Hepatocyte (in vitro differentiated cells): ENCODE data around the gene RIN3. TPM values are rescaled to one million over a fixed set of nuclear protein-coding genes. Genes with fewer than 3 reads are reported as not detected.
"Not testable (repeated sequence)": the region's sequence is repeated elsewhere in the genome, so short reads cannot be mapped to it uniquely, and the experiment has no call there.

Source experiments
- DNase-seq: peaks from one replicate; pipeline ENCODE4 v3.0.0-alpha.2; 2016; ENCODE audit warnings: low spot score
- H2AFZ ChIP-seq: fragments of 200-600 bp; sonication (generic); 2 replicates; pipeline ENCODE4 v1.6.0; 2016; ENCODE audit warnings: antibody characterized with exemption, mild to moderate bottlenecking
- H3K27ac ChIP-seq: fragments of 200-600 bp; sonication (generic); 2 replicates; pipeline ENCODE4 v1.5.1; 2016; ENCODE audit warnings: mild to moderate bottlenecking
- H3K27me3 ChIP-seq: fragments of 200-600 bp; sonication (generic); 2 replicates; pipeline ENCODE4 v1.6.1; 2016
- H3K36me3 ChIP-seq: fragments of 200-600 bp; sonication (generic); replicated peaks from 2 replicates; pipeline ENCODE4 v1.5.1; 2016; ENCODE audit warnings: low read depth; ENCODE audit not compliant: insufficient read depth
- H3K4me1 ChIP-seq: fragments of 200-600 bp; sonication (generic); 2 replicates; pipeline ENCODE4 v1.5.1; 2016; ENCODE audit warnings: mild to moderate bottlenecking, moderate library complexity; ENCODE audit not compliant: insufficient read depth
- H3K4me2 ChIP-seq: fragments of 200-600 bp; sonication (generic); 2 replicates; pipeline ENCODE4 v1.6.0; 2016
- H3K4me3 ChIP-seq: fragments of 200-600 bp; sonication (generic); 2 replicates; pipeline ENCODE4 v1.5.1; 2016; ENCODE audit warnings: mild to moderate bottlenecking
- H3K79me2 ChIP-seq: fragments of 200-600 bp; sonication (generic); 2 replicates; pipeline ENCODE4 v1.6.0; 2017; ENCODE audit warnings: mild to moderate bottlenecking
- H3K9me2 ChIP-seq: fragments of 200-600 bp; sonication (generic); replicated peaks from 2 replicates; pipeline ENCODE4 v1.6.0; 2017; ENCODE audit warnings: mild to moderate bottlenecking; ENCODE audit not compliant: insufficient read depth
- H3K9me3 ChIP-seq: fragments of 200-600 bp; sonication (generic); 2 replicates; pipeline ENCODE4 v1.5.1; 2016; ENCODE audit warnings: low read depth, mild to moderate bottlenecking
- H4K20me1 ChIP-seq: fragments of 200-600 bp; sonication (generic); 2 replicates; pipeline ENCODE4 v1.6.0; 2016; ENCODE audit warnings: mild to moderate bottlenecking; ENCODE audit not compliant: insufficient read depth, poor library complexity, severe bottlenecking
- EZH2 ChIP-seq: fragments of 200-600 bp; sonication (generic); IDR thresholded peaks from 2 replicates; pipeline ENCODE4 v1.6.1; 2016; ENCODE audit warnings: antibody characterized with exemption, mild to moderate bottlenecking, borderline replicate concordance
- EZH2phosphoT487 ChIP-seq: fragments of 200-600 bp; sonication (generic); IDR thresholded peaks from one replicate; pipeline ENCODE4 v1.6.1; 2018; ENCODE audit warnings: antibody characterized with exemption, mild to moderate bottlenecking, low read depth, moderate library complexity; ENCODE audit not compliant: unreplicated experiment, severe bottlenecking
- WGBS: methylation state at CpG from one replicate; pipeline ENCODE4 v1.1.6; 2016; ENCODE audit warnings: low lambda C conversion rate; ENCODE audit errors: missing lambda C conversion rate; 5-methylcytosine and 5-hydroxymethylcytosine counted together
- polyA plus RNA-seq: library from polyadenylated mRNA; unstranded; fragments of >200 nt; fragmentation: Nextera tagmentation; extraction: Ambion mirVana; gene quantifications from 2 replicates; pipeline ENCODE4 v1.2.1, GENCODE V29; 2016
- total RNA-seq: library from RNA; depleted of rRNA; stranded (reverse); fragments of >200 nt; gene quantifications from 2 replicates; pipeline ENCODE4 v1.2.3, GENCODE V29; 2014
- TF ChIP-seq, protein P1 (sequence below): fragments of 200-600 bp; sonication (generic); IDR thresholded peaks from 2 replicates; pipeline ENCODE4 v1.5.1; 2016; ENCODE audit warnings: antibody characterized with exemption, mild to moderate bottlenecking; ENCODE audit not compliant: poor library complexity

The RIN3 gene
- total and polyA plus RNA-seq, 2 experiments from 2014 or later = 4.2 to 11.8 TPM

DNA sequence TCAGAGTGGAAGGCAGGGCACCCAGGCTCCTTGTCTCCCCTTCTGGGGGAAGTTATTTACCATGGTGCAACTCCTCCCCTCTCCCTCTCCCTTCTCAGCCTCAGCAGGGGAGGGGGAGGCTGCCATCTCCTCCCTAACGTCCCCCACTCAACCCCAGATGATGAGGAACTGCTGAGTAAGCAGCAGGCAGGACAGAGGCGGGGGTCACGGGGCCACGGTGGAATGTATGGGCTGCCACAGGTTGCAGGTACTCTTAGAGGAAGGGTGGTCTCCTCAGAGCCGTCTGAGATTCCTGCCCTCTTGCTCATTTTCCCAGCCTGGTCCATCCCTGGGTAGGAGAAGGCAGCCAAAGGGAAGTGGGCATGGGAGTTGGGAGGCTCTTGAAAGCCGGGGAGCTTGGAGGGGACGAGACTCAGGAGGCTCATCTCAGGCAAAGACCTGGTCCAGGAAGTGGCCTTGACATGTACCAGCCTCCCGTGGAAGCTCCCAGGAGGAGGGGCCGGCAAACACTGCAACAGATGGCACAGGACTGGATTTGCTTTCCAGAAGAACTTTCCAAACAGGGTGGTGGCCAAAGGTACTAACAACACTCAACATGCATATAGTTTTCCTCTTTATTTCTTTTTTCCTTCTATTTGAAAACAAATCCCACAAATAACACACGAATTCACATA lies 19.0 kb downstream of the RIN3 start:
- TF ChIP-seq, protein P1, sequence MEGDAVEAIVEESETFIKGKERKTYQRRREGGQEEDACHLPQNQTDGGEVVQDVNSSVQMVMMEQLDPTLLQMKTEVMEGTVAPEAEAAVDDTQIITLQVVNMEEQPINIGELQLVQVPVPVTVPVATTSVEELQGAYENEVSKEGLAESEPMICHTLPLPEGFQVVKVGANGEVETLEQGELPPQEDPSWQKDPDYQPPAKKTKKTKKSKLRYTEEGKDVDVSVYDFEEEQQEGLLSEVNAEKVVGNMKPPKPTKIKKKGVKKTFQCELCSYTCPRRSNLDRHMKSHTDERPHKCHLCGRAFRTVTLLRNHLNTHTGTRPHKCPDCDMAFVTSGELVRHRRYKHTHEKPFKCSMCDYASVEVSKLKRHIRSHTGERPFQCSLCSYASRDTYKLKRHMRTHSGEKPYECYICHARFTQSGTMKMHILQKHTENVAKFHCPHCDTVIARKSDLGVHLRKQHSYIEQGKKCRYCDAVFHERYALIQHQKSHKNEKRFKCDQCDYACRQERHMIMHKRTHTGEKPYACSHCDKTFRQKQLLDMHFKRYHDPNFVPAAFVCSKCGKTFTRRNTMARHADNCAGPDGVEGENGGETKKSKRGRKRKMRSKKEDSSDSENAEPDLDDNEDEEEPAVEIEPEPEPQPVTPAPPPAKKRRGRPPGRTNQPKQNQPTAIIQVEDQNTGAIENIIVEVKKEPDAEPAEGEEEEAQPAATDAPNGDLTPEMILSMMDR = no peak
- TF ChIP-seq EZH2 (no peak), EZH2phosphoT487 (no peak)
- Histone ChIP-seq H3K4me2 (no peak overlapping the region), H3K4me1 (peaks cover 5% of the 10 kb centered on the region), H4K20me1 (no peaks in the 10 kb centered on the region), H3K79me2 (peaks cover 3% of the 10 kb centered on the region), H3K27me3 (no peaks in the 10 kb centered on the region), H3K9me3 (no peaks in the 10 kb centered on the region), H3K36me3 (no peaks in the 10 kb centered on the region), H2AFZ (no peak overlapping the region), H3K4me3 (no peak overlapping the region), H3K9me2 (no peaks in the 10 kb centered on the region), H3K27ac (no peak overlapping the region)
- WGBS = 73% methylated on average over 10 of the region's 10 CpGs
- DNase-seq = no peak

DNA sequence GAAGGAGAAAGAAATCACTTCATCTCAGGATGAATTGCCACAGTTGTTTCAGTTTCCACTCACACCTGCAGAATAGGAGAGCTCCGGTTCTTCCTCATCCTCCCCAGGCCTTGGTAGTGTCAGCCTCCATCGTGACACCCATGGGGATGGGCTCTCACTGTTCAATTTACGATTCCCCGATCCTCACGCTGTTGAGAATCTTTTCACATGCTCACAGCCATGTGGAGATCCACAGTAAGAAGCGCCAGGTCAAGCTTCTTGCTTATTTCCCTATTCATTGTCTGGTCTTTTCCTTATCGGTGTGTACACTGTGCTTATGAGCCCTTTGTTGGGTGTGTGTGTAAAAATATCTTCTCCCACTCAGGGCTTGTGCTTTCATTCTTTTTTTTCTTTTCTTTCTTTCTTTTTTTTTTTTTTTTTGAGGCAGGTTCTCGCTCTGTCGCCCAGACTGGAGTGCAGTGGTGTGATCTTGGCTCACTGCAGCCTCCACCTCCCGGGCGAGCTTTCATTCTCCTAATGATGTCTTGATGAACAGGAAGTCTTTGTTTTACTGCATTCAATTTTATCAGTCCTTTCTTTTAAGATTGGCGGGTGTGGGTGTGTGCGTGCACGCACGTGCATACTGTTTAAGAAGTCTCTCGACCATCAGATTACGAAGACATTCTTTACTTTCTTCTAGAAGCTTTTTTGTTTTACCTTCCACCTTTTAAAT lies 21.5 kb downstream of the RIN3 start:
- Histone ChIP-seq H3K4me2 (peak overlapping the region; percentile 31), H3K4me1 (peaks cover 21% of the 10 kb centered on the region), H3K9me3 (no peaks in the 10 kb centered on the region), H3K4me3 (no peak overlapping the region), H3K9me2 (no peaks in the 10 kb centered on the region), H3K27me3 (no peaks in the 10 kb centered on the region), H3K27ac (peak overlapping the region; percentile 46), H3K79me2 (peaks cover 13% of the 10 kb centered on the region), H4K20me1 (no peaks in the 10 kb centered on the region), H3K36me3 (no peaks in the 10 kb centered on the region), H2AFZ (no peak overlapping the region)
- WGBS = 63% methylated on average over 17 of the region's 17 CpGs
- no peak for DNase-seq
- no peak for TF ChIP-seq EZH2phosphoT487
- TF ChIP-seq, protein P1 = no peak

GRCh38 chr14:92536231-92536630 lies 22.6 kb downstream of the RIN3 start:
- H3K4me3 ChIP-seq, H3K27ac ChIP-seq, H2AFZ ChIP-seq, H3K4me2 ChIP-seq, DNase-seq, H3K9me2 ChIP-seq, H3K9me3 ChIP-seq, H3K27me3 ChIP-seq, H4K20me1 ChIP-seq, H3K36me3 ChIP-seq: not testable (repeated sequence)
- Histone ChIP-seq H3K79me2 (peaks cover 13% of the 10 kb centered on the region), H3K4me1 (peaks cover 23% of the 10 kb centered on the region)
- WGBS = 61% methylated on average over 8 of the region's 8 CpGs

GRCh38 chr14:92538412-92538985 lies 24.9 kb downstream of the RIN3 start:
- Histone ChIP-seq H3K4me3 (no peak overlapping the region), H3K9me3 (no peaks in the 10 kb centered on the region), H3K9me2 (no peaks in the 10 kb centered on the region), H3K4me2 (no peak overlapping the region), H2AFZ (no peak overlapping the region), H3K79me2 (peaks cover 13% of the 10 kb centered on the region), H4K20me1 (no peaks in the 10 kb centered on the region), H3K4me1 (peaks cover 23% of the 10 kb centered on the region), H3K27ac (no peak overlapping the region), H3K36me3 (no peaks in the 10 kb centered on the region), H3K27me3 (no peaks in the 10 kb centered on the region)
- TF ChIP-seq EZH2 = no peak
- no peak for TF ChIP-seq EZH2phosphoT487
- TF ChIP-seq, protein P1 = no peak
- no peak for DNase-seq
- 73% methylated on average over 6 of the region's 6 CpGs for WGBS
